Head of caudate nucleus (tissue), 42 donors: ENCODE results near the gene ZMYND19.

Experiments used
- DNase-seq, 42 donors: peaks; one replicate each; pipeline versions ENCODE4 v3.0.0 to v3.0.0-alpha.2; 2020 to 2021; ENCODE audit warnings: mixed read lengths in 7 of 42
- intact Hi-C: fragments of 100-400 bp; cut with DNase I; formaldehyde crosslinking; loops from one replicate; pipeline ENCODE4 v1.15.0; 2022

Gene ZMYND19

DNA sequence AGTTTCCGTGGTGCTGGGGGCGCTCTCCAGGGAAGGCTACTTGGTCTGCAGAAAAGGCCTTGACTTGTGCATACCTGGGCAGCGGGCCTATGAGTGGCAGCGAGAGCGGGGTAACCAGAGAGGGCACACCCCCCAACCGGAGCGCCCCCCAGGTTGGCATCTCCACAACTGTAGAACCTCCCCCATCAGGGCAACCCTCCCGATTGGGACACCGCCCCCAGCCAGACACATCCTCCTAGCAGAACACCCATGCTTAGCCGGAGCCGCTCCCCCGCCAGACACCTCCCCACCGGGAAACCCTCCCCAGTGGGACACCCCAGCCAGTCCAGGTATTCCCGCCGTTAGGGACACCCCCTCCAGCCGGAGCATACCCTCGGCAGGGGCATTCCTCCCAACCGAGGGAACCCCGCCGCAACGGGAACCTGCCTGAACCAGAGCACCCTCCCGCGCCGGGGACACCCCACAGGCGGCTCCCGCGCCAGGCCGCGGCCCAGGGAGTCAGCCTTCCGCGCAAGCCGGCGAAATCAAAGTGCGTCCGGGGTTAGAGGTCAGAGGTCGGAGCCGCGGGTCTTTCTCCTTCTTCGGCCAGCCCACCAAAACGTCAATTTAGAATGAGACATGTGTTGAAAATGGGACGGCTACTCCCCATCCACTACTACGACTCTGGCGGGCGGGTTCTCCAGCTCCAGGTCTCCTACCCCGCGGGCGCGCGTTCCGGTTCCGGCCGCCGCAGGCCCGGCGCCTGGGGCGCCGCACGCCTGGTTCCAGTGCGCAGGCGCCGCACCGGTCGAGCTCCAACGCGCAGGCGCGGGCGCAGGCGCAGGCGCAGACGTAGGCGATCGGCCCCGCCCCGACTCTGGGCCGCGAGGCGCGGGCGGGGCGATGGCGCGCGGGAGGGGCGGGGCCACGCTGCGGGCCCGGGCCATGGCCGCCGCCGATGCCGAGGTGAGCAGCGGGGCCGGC is 28.1 kb upstream of the ZMYND19 start, which contains the start of gene EHMT1:
TSS of gene EHMT1 (plus strand) at position 901 of the 963 bp plus-strand sequence. CDS start at position 925, 24 bp downstream.
- DNase-seq: peak; percentile 54 to 93 (median 85)
- intact Hi-C loops: loop anchor here (5.0 kb wide), 1 partner anchor 41 kb away; the partner anchor contains the start of gene DPH7

DNA sequence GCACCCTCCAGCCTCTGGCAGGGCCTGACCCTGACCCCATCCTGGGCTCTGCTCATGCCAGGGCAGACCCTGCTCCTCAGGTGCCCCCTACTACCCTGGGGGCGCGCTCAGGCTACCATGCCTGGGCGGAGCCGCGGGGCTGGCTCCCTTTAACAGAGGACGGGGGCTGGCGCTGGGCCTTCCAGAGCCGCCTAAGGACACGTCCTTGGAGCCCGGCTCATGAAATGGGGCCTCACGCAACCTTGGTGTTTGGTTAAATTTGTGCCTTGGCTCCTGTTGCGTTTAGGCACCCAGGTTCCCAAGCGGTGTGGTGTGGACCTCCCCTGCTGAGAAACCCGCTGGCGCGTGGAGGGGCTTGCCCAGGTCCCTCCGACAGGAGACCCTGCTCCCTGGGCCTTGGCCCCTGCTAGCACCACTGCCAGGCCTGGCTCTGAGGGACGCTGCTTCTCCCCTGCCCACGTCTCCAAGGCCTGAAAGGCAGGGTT is 25.1 kb upstream of the ZMYND19 start:
- DNase-seq: no peak

DNA sequence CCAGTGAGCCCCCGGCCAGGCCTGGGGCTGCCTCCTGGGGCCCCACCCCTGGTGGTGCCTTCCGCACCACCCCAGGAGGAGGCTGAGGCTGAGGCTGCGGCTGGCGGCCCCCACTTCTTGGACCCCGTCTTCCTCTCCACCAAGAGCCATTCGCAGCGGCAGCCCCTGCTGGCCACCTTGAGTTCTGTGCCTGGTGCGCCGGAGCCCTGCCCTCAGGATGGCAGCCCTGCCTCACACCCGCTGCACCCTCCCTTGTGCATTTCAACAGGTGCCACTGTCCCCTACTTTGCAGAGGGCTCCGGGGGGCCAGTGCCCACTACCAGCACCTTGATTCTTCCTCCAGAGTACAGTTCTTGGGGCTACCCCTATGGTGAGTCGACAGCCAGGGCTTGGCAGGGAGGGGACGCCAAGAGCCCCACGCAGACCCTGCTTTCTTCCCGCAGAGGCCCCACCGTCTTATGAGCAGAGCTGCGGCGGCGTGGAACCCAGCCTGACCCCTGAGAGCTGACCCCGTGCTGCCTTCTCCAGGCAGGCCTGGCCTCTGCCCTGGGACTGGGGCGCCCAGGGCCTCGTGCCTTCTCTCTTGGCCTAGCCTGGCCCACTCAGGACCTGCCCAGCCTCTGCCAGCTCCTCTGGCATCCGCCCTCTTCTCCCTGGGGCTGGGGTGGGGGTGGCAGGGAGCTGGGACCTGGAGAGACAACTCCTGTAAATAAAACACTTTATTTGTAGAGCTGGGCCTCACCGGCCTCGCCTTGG is 24.5 kb upstream of the ZMYND19 start:
- DNase-seq: no peak
- intact Hi-C loops: loop anchor here (5.0 kb wide), 1 partner anchor 38 kb away; the partner anchor contains the start of gene DPH7

More for the DNA sequence above, 25.1 kb upstream of the ZMYND19 start:
- intact Hi-C loops: loop anchor here (5.0 kb wide), 1 partner anchor 38 kb away; the partner anchor contains the start of gene DPH7

DNA sequence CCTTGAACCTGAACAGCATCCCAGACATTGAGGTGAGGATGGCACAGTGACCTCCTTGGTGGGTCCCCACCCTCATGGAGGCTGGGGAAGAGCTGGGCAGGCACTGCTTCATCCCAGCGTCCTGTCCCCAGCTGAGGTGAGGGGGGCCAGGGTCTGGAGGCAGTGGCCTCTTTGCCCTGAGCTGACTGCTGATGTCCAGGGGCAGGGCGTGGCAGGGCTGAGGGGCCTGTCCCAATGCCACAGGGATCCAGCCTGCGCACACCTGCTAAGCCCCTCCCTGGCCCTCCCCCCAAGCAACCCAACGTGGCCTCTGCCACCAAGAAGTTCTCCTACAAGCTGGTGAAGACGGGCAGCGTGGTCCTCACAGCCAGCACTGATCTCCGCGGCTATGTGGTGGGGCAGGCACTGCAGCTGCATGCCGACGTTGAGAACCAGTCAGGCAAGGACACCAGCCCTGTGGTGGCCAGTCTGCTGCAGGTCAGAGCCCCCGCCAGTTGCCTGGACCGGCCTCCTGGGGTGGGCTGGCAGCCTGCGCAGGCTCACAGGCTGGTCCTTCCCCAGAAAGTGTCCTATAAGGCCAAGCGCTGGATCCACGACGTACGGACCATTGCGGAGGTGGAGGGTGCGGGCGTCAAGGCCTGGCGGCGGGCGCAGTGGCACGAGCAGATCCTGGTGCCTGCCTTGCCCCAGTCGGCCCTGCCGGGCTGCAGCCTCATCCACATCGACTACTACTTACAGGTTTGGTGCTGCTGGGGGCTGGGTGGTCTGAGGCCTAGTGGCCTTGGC is 23.6 kb upstream of the ZMYND19 start:
- intact Hi-C loops: no loop called here

DNA sequence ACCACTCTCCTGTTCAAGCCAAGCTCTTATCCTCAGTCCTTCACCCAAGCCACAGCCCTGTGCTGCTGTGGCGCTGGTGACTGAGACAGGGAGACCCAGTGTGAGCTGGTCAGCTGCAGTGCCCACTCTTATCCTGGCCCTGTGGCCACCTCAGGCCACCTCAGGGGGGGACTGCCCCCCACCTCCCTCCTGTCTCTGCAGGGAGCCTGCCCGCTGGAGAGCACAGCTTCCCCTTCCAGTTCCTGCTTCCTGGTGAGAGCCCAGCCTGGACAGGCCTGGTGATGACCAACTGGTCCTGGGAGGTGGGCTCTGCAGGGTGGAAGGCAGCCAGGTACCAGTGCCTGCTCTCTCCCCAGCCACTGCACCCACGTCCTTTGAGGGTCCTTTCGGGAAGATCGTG is 22.9 kb upstream of the ZMYND19 start:
- intact Hi-C loops: no loop called here
- DNase-seq: no peak

More for the DNA sequence above, 23.6 kb upstream of the ZMYND19 start:
- no peak for DNase-seq

DNA sequence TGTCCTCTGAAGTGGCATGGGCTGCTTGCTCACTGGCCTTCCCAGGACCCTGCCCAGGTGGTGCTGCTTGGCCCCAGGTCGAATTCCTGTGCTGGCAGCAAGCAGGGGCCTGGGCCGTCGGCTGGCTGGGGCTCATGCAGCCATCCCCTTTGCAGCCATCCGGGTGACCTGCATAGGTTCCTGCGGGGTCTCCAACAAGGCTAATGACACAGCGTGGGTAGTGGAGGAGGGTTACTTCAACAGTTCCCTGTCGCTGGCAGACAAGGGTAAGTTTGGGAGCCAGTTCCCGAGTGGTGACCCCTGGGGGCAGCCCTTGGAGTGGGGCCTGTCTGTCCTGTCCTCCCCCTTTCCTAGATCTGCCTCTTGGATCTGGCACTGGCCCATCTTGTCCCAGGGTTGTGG is 22.4 kb upstream of the ZMYND19 start:
- no peak for DNase-seq
- intact Hi-C loops: no loop called here

DNA sequence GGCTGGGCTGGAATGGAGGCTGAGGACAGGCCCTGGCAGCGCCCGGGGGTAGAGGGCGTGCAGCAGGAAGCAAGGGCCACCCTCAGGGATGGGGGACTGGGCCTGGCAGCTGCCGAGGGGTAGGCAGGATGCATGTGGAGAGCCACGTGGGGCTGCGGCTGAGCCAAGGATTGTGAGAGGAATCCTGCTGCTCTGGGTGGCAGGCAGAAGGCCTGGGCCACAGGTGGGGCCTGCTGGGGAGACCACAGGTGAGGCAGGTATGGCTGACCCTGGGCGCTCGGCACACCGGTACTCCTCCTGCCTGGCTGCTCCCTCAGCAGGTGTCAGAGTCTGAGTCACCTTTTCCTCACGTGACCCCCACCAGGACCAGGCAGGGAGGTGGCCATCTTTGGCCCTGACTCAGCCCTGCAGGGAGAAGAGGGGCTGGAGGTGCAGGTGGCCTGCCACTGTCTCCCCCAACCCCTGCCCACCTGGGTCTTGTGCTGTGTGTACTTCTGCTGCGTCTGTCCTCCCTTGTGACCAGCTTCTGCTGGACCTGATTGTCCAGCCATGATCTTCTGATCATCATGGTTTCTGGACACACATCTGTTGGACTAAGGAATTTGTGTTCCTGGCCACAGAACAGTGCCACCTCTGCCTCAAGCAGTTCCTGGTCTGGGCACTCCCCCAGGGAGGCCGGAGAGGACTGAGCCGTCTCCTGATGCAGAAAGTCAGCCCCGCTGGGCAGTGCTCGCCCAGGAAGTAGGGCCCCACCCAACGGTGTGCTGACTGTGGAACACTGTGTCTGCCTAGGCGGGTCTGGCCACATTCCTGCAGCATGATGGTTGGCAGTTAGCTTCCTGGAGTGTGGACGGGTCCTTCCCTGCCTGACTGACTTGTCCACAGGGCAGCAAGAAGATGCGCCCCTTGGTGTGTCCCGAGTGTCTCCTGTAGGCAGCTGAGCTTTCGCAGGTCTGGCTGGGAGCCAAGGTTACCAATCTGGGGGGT is 21.6 kb upstream of the ZMYND19 start:
- intact Hi-C loops: no loop called here
- peak in 1 of 42 donors; percentile 7 for DNase-seq

DNA sequence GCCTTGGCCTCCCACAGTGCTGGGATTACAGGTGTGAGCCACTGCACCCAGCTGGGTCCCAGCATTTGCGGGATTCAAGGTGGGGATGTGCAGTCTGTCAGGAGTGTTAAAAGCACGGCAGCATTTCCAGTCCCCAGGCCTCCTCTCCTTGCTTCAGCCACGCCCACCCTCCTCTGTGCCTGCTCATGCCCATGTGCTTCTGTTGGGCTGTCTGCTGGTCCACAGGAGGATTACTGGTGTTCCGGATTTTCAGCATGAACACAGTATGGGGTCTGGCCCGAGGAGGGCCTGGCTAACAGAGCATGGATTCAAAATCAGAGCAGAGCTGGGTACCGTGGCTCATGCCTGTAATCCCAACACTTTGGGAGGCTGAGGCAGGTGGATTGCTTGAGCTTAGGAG is 20.6 kb upstream of the ZMYND19 start:
- intact Hi-C loops: no loop called here

DNA sequence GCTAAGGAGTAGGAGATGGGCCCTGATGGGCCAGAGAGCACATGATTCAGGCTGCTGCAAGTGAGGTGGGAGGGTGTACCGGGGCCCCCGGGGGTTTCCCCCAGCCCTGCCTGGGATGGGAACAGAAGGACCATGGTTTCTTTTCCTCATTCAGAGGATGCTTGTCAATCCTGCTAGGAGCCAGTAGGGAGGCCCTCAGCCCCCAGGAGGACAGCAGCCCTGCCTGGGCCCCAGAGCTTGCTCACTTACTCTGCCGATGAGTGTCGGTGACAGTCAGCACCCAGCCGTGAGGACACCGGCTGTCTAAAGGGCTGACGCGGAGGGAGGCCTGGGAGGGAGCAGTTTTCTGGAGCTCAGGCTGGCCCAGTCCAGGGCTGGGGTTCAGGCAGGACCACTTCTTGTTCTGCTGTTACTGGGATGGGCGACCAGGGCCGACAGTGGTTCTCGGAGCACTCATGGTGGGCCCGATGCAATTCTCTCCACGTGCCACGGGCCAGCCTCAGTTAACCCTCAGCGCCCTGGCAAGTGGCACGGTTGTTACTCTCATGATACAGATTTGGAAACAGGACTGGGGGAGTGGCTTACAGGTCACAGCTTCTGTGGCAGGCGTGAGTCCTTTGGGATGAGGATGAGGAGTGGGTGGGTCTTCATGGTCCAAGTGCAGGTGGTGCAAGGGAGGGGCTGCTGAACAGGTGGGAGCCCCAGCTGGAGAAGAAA is 17.0 kb upstream of the ZMYND19 start:
- intact Hi-C loops: no loop called here
- no peak for DNase-seq

More for the DNA sequence above, 20.6 kb upstream of the ZMYND19 start:
- no peak for DNase-seq

DNA sequence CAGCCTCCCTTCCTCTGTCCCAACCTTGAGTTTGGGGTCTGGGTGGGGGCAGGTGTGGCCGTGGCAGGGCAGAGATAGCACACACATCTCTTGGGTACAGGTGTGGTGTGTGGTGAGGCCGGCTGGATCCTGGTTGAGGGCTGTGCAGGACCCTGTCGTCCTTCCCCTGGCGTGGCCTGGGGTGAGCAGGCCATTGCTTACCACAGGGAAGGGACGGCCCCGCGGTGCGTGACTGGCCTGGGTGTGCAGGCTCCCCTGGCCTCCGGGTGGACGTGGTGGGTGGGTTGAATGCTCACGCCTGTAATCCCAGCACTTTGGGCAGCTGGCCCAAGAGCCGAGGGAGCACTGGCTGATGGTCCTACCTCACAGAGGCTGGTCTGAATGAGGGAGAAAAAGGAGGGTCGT is 16.4 kb upstream of the ZMYND19 start:
- intact Hi-C loops: no loop called here
- DNase-seq: no peak

DNA sequence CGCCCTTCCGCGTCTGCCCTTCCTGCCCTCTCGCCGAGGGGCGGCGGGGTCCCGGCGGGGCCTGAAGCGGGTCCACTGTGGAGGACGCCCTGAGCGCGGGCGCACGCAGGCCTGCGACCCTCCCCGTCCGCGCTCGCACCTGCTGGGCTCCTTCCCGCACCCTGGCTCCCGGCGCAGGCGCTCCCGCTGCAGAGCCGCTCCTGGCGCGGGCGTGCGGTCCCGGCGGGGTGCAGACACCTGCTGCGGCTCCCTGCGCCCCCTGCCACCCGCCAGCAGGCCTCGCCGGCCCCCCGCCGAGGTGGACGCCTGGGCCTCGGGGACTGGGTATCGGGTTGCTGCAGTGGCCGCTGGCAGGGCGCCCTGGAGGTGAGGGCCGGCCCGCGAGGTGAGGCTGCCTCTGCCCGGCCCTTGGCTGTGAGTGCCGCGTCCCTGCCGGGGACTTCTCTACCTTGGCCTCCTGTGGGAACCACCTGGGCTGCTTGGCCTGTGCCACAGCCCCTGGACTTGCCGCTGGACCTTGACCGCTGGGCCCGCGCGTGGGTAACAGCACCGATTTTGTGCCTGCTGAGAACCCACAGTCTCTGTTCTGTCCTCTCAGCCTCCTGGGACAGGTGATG is 15.8 kb upstream of the ZMYND19 start:
- peak in 17 of 42 donors; percentile 11 to 64 (median 53) for DNase-seq
- intact Hi-C loops: no loop called here

DNA sequence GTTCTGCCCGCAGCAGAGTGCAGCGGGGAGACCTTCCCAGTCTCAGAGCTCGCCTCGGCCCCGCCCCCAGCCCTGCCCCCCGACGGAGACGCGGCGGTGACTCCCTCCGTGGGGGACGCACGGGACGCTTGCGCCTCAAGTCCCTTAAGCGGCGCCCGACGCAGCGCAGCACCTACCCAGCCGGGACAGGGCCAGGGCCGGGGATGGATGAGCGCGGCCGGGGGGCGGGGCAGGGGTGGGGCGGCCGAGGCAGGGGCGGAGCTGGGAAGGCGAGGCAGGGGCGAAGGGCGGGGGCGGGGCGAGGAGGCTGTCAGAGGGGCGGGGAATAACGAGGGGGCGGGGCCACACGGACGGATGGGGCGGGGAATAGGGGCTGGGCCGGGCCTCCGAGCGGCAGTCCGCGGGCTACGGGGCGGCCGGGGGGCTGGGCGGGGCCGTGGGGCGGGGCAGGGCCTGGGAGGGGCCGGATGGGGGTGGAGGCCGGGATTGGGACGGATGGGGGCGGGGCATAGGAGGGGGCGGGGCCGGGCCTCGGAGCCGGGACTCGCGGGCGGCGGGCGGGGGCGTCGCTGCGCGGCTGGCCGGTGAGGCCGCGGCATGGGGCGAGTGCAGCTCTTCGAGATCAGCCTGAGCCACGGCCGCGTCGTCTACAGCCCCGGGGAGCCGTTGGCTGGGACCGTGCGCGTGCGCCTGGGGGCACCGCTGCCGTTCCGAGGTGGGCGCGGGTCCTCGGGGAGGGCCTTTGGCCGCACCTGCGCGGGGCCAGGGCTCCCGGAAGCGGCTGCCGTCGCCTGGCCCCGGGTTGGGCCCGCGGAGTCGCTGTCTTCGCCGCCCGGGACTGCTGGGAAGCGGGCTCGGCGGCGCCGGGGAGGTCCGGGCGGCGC is 15.1 kb upstream of the ZMYND19 start, which contains the start of gene ARRDC1:
TSS of gene ARRDC1 (plus strand) at position 566 of the 884 bp plus-strand sequence. CDS start at position 598, 32 bp downstream.
- intact Hi-C loops: no loop called here
- peak; percentile 62 to 97 (median 91) for DNase-seq

DNA sequence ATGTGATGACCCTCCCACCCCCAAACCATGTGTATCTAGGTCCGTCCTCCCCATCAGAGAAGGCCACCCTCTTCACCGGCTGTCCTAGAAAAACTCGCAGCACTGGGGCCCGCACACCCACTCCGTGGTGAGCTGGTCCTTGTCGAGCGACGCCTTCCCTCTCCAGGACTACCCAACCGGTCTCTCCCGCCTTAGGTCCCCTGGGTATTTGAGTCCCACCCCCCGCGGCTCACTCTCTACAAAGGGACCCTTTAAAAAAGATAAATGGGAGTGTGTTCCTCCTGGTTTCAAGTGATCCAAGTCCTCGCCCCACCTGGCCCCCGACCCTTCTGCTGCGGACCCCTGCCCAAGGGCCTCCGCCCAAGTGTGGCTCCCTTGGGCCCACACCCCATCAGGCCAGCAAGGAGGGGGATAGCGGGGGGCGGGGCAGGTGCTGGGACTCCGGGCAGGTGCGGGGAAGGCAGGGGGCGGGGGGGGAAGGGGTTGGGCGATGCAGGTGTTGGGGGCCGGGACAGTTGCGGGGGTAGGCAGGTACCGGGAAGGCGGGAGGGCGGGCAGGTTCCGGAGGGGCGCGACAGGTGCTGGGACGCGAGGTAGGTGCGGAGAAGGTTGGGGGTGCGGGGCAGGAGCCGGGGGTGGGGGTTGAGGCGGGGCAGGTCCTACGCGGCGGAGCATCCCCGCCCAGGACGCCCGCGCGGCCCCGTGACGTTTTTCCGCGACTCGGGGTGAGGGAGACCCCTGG is 14.2 kb upstream of the ZMYND19 start:
- intact Hi-C loops: no loop called here
- DNase-seq: peak in 1 of 42 donors; percentile 53

DNA sequence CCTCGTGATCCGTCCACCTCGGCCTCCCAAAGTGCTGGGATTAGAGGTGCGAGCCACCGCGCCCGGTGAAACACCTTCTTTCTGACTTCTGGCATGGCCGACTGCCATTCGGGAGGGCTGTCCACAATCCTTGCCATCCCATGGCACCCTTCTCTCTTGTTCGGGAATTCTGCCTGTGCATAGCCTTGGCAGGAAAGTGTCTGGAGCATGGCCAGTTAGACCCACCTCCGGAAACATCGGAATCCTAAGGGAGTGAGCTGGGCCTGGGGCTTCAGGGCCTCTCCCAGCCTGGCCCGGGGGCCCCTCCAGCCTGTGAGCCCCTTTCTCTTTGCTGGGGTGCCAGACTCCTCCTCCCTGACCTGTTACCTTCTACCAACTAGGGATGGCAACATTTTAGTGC is 13.6 kb upstream of the ZMYND19 start:
- DNase-seq: no peak
- intact Hi-C loops: no loop called here

DNA sequence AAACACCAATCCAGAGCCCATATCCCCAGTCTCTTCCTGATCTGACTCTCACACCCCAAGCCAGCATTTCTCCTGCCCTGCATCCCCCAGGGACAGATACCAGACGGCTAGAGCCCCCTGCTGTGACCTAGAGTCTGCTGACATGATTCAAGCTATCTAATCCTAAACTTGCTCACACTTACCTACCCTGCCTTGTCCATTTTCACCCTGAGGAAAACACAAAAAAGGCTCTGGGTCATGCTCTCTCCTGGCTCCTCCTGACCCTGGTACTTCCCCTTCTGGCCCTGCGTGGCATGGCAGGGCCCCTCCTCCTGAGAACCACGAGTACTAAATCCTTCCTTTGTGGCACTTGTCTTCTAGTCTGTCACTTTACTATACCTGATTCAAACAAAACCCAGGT is 12.3 kb upstream of the ZMYND19 start:
- no peak for DNase-seq
- intact Hi-C loops: no loop called here
